NB4 (cell line): ENCODE measurements around the gene TRERF1.

Source experiments
- CTCF ChIP-seq: IDR thresholded peaks from one replicate; pipeline ENCODE4 v1.5.1; 2012; ENCODE audit warnings: low read depth, low read length
- MAX ChIP-seq: IDR thresholded peaks from 2 replicates; pipeline ENCODE4 v1.6.1; 2011; ENCODE audit warnings: low read depth, low read length

GRCh38 chr6:42224222-42225028 lies 227.3 kb downstream of the TRERF1 start:
- no peak for TF ChIP-seq MAX
- no peak for TF ChIP-seq CTCF
